ENCODE results near the gene TENT4B. TPM values are rescaled to one million over a fixed set of nuclear protein-coding genes. Genes with fewer than 3 reads are reported as not detected.

TENT4B gene
- total and polyA plus RNA-seq, 2 donors (not counting 1 experiment from before 2014, with no cell fraction given): 11.1 to 12.2 TPM

DNA sequence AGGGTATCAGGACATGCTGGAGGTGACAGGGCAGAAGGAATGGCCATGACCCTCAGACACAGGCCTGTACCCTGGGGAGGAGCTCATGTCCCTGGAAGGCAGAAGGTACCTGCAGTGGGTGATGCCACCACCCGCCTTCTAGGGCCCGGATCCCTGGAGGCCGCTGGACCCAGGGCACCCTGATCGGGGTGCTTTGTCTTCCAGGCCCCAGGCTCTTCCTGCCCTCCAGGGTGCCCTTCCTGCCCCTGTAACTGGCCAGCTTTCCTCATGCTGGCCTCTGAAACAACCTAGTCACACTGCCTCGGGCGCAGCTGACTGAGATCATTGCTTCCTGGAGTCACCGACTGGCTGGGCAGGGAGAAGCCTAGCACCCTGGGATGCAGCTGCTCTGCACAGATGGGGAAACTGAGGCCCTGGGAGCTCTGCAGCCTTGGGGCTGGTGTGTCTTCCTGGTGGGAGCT lies 119.0 kb downstream of the TENT4B start:
- Histone ChIP-seq H3K79me2 (ENCODE audit: control insufficient read depth, insufficient read depth, low read length) (peaks cover 2% of the 10 kb centered on the region), H2AFZ (ENCODE audit: low read length) (no peak overlapping the region)
- TF ChIP-seq, protein P1, sequence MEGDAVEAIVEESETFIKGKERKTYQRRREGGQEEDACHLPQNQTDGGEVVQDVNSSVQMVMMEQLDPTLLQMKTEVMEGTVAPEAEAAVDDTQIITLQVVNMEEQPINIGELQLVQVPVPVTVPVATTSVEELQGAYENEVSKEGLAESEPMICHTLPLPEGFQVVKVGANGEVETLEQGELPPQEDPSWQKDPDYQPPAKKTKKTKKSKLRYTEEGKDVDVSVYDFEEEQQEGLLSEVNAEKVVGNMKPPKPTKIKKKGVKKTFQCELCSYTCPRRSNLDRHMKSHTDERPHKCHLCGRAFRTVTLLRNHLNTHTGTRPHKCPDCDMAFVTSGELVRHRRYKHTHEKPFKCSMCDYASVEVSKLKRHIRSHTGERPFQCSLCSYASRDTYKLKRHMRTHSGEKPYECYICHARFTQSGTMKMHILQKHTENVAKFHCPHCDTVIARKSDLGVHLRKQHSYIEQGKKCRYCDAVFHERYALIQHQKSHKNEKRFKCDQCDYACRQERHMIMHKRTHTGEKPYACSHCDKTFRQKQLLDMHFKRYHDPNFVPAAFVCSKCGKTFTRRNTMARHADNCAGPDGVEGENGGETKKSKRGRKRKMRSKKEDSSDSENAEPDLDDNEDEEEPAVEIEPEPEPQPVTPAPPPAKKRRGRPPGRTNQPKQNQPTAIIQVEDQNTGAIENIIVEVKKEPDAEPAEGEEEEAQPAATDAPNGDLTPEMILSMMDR (conservative IDR thresholded peaks at IDR 0.05 in 1 of 2, IDR thresholded peaks at IDR 0.05 in 1 of 2; ENCODE audit: low read depth in 1 of 2, low read length in 2 of 2): no peak
- TF ChIP-seq EZH2 (IDR thresholded peaks at IDR 0.05; ENCODE audit: low read length, missing control alignments): no peak

DNA sequence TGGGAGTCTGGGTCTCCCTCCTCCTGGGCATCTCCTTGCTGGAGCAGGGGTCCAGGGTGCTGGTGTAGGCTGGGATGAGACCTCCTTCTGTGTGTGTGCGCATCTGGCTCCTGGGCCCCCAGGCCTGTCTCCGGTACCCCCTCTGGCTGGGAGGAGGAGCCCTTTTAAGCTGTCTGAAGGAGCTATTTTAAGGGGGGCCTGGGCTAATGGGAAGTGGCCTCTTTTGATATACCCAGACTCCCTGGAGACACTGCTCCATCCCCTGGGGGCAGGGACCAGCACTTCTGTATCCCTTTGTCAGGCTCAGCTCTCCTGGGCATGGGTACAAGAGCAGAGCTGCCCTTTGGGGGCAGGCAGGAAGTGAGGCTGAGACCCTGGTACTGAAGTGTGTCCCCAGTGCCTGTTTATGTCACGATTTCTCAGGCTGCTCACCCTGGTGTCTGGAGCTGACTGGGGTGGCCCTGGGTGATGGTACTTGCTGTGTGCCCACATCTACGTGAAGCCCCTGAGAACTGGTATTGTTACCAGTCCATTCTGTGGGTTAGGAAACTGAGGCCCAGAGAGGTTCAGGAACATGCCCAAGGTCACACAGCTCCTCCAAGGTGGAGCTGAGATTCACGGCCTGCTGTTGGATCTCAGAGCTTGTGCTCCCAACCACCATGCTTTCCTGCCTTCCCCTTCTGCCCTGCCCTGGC lies 119.7 kb downstream of the TENT4B start:
- Histone ChIP-seq H3K4me1 (ENCODE audit: control insufficient read depth, extremely low read depth, insufficient read depth, low read length) (no peaks in the 10 kb centered on the region), H3K4me3 (replicated peaks in 1 of 4; ENCODE audit: control extremely low read depth in 1 of 4, insufficient read depth in 1 of 4, low read depth in 3 of 4, low read length in 4 of 4) (no peak overlapping the region), H3K27me3 (ENCODE audit: control insufficient read depth, insufficient read depth, low read length) (no peaks in the 10 kb centered on the region), H3K36me3 (ENCODE audit: control insufficient read depth, insufficient read depth, low read length) (no peaks in the 10 kb centered on the region), H3K9me3 (ENCODE audit: control insufficient read depth, insufficient read depth, low read depth, low read length) (no peaks in the 10 kb centered on the region), H3K27ac (ENCODE audit: insufficient read depth, low read length) (no peak overlapping the region), H2AFZ (ENCODE audit: low read length) (no peak overlapping the region), H4K20me1 (ENCODE audit: control insufficient read depth, extremely low read depth, insufficient read depth, low read length) (no peaks in the 10 kb centered on the region), H3K4me2 (ENCODE audit: extremely low read depth, insufficient read depth, low read length) (no peak overlapping the region), H3K79me2 (ENCODE audit: control insufficient read depth, insufficient read depth, low read length) (no peaks in the 10 kb centered on the region), H3K9ac (ENCODE audit: insufficient read depth, low read length) (no peak overlapping the region)
- no peak for DNase-seq (ENCODE audit: low read depth in 2 of 2)
- TF ChIP-seq EZH2 (IDR thresholded peaks at IDR 0.05; ENCODE audit: low read length, missing control alignments): no peak
- TF ChIP-seq, protein P1 (conservative IDR thresholded peaks at IDR 0.05 in 1 of 2, IDR thresholded peaks at IDR 0.05 in 1 of 2; ENCODE audit: low read depth in 1 of 2, low read length in 2 of 2): no peak

More for the DNA sequence above, 119.0 kb downstream of the TENT4B start:
- H3K27ac ChIP-seq (ENCODE audit: insufficient read depth, low read length): no peak overlapping the region
- DNase-seq (ENCODE audit: low read depth in 2 of 2): no peak
- no peaks in the 10 kb centered on the region for H3K9me3 ChIP-seq (ENCODE audit: control insufficient read depth, insufficient read depth, low read depth, low read length)
- no peak overlapping the region for H3K4me2 ChIP-seq (ENCODE audit: extremely low read depth, insufficient read depth, low read length)
- H3K4me3 ChIP-seq (replicated peaks in 1 of 4; ENCODE audit: control extremely low read depth in 1 of 4, insufficient read depth in 1 of 4, low read depth in 3 of 4, low read length in 4 of 4): no peak overlapping the region
- H3K27me3 ChIP-seq (ENCODE audit: control insufficient read depth, insufficient read depth, low read length): no peaks in the 10 kb centered on the region
- H4K20me1 ChIP-seq (ENCODE audit: control insufficient read depth, extremely low read depth, insufficient read depth, low read length): no peaks in the 10 kb centered on the region
- H3K4me1 ChIP-seq (ENCODE audit: control insufficient read depth, extremely low read depth, insufficient read depth, low read length): no peaks in the 10 kb centered on the region
- no peaks in the 10 kb centered on the region for H3K36me3 ChIP-seq (ENCODE audit: control insufficient read depth, insufficient read depth, low read length)
- H3K9ac ChIP-seq (ENCODE audit: insufficient read depth, low read length): no peak overlapping the region

DNA sequence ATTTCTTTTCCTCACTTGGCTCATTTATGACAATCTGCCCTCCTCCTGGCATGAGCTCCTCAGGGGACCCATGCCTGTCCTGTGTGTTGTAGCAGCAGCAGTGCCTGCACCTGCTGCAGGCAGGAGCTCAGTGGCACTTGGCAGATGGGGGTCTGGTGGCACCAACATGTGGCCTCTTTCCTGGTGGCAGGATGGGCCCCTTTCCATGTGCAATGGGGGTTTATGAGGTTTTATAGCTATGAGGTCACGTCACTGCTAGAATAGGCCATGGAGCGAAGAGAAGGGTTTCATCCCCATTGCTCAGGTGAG lies 120.2 kb downstream of the TENT4B start:
- DNase-seq (ENCODE audit: low read depth in 2 of 2): no peak
- no peaks in the 10 kb centered on the region for H3K36me3 ChIP-seq (ENCODE audit: control insufficient read depth, insufficient read depth, low read length)
- H3K9me3 ChIP-seq (ENCODE audit: control insufficient read depth, insufficient read depth, low read depth, low read length): no peaks in the 10 kb centered on the region
- no peak overlapping the region for H3K9ac ChIP-seq (ENCODE audit: insufficient read depth, low read length)
- no peak overlapping the region for H3K4me3 ChIP-seq (replicated peaks in 1 of 4; ENCODE audit: control extremely low read depth in 1 of 4, insufficient read depth in 1 of 4, low read depth in 3 of 4, low read length in 4 of 4)
- no peak overlapping the region for H2AFZ ChIP-seq (ENCODE audit: low read length)
- H3K27me3 ChIP-seq (ENCODE audit: control insufficient read depth, insufficient read depth, low read length): no peaks in the 10 kb centered on the region
- no peaks in the 10 kb centered on the region for H4K20me1 ChIP-seq (ENCODE audit: control insufficient read depth, extremely low read depth, insufficient read depth, low read length)
- H3K27ac ChIP-seq (ENCODE audit: insufficient read depth, low read length): no peak overlapping the region
- no peaks in the 10 kb centered on the region for H3K4me1 ChIP-seq (ENCODE audit: control insufficient read depth, extremely low read depth, insufficient read depth, low read length)
- H3K79me2 ChIP-seq (ENCODE audit: control insufficient read depth, insufficient read depth, low read length): no peaks in the 10 kb centered on the region
- no peak overlapping the region for H3K4me2 ChIP-seq (ENCODE audit: extremely low read depth, insufficient read depth, low read length)
- TF ChIP-seq EZH2 (IDR thresholded peaks at IDR 0.05; ENCODE audit: low read length, missing control alignments): no peak
- TF ChIP-seq, protein P1 (conservative IDR thresholded peaks at IDR 0.05 in 1 of 2, IDR thresholded peaks at IDR 0.05 in 1 of 2; ENCODE audit: low read depth in 1 of 2, low read length in 2 of 2): no peak
